GM23248 (cell line): ENCODE results near the gene TMEM52B.

ENCODE experiments used
- EZH2 ChIP-seq: fragments of 200-600 bp; sonication (generic); IDR thresholded peaks from 2 replicates; pipeline ENCODE4 v1.6.1; 2018; ENCODE audit warnings: antibody characterized with exemption, mild to moderate bottlenecking; ENCODE audit not compliant: insufficient read depth, poor library complexity, severe bottlenecking
- EZH2phosphoT487 ChIP-seq: fragments of 200-600 bp; sonication (generic); IDR thresholded peaks from 2 replicates; pipeline ENCODE4 v1.6.1; 2018; ENCODE audit warnings: antibody characterized with exemption, moderate library complexity, mild to moderate bottlenecking, low read depth; ENCODE audit not compliant: insufficient read depth

DNA sequence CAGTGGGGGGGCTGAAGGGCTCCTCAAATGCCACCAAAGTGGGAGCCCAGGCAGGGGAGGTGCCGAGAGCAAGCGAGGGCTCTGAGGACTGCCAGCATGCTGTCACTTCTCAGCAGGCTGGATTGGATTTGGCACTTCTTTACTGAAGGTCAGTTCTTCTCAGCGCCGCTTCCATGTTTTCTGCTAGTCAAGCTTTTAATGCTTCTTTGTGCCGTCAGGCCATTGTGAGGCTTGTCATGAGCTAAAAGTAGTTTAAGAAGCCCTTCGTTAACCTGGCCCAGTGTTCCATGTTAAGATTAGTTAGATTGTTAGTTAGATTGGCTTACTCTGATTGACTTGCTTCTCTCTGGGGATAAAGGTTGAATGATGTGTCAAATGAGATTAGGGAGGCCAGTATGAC, 47.3 kb downstream of the TMEM52B start:
- TF ChIP-seq EZH2 (no peak), EZH2phosphoT487 (no peak)
